ENCODE data around the gene INPP5F.

- no peak for TF ChIP-seq CTCF (IDR thresholded peaks at IDR 0.05)
- TF ChIP-seq POLR2A (IDR thresholded peaks at IDR 0.05): no peak
These were observed 127.7 kb downstream of the INPP5F start for GRCh38 chr10:119853574-119853973.

All from adrenal gland (tissue), 5 donors.